DMS 273 treated with DMSO at 0.1 percent for 48 hours (cell line): ENCODE results near the gene PTPRN2.

Experiments used
- DNase-seq: peaks from one replicate; lab custom pipeline; 2025; lab: John Stamatoyannopoulos, UW

Gene PTPRN2

DNA sequence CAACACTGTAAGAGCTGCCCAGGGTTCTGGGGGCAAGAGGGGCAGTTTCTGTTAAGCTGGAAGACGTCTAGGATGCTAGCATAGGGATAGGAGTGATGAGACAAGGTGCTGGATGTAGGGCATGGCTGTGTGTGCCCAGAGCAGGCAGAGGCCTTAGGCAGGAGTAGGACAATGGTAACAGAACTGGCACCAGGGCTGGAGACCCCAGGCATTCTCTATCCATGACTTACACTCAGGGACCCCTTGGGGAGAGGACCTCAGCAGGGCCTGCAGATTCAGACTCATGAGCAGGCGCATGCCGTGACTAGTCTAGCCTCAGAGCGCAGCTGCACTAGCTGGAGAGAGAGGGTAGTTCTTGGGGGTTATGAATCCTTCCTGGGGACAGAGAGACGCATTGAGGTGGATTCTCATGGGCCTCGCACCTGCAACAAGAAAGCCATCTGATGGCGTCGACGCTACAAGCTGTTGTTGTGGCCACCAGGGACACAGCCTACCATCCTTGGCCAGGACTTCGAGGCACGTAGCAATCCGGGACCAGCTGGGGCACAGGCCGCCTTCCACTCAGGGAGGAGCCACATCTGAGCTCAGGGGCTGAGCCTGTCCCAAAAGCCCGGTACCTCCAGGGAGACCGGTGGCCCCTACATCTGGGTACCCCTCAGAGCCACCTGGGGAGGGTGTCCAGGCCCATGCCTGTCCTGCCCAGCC, 474.1 kb downstream of the PTPRN2 start:
- DNase-seq: no peak

GRCh38 chr7:158112571-158113320, 474.9 kb downstream of the PTPRN2 start:
- no peak for DNase-seq

DNA sequence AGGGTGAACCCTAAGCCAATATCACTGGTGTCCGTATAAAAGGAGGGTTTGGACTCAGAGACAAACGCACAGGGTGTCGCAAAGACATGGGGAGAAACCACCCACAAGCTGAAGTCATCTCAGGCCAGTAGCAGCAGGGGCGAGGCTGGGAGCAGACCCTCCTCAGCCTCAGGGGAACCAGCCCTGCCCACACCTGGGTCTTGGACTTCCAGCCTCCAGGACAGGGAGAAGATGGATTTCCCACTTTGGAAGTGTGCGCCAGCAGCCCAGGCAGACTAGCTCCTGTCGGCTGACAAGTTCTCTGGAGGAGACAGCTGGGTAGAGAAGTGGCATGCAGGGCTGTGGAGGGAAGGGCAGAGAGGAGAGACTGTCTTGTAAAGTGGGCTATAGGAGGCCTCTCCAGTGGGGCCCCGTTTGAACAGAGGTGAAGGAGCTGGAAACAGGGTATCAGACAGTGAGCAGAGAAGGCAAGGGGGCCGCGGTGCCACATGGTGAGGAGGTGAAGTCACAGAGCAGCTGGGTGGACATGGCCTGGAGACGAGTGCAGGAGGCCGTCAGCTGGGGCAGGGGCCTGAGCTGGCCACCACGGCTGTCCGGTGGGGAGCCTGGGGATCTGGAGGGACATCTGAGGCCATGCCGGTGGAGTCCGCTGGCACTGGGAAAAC, 475.6 kb downstream of the PTPRN2 start:
- no peak for DNase-seq

DNA sequence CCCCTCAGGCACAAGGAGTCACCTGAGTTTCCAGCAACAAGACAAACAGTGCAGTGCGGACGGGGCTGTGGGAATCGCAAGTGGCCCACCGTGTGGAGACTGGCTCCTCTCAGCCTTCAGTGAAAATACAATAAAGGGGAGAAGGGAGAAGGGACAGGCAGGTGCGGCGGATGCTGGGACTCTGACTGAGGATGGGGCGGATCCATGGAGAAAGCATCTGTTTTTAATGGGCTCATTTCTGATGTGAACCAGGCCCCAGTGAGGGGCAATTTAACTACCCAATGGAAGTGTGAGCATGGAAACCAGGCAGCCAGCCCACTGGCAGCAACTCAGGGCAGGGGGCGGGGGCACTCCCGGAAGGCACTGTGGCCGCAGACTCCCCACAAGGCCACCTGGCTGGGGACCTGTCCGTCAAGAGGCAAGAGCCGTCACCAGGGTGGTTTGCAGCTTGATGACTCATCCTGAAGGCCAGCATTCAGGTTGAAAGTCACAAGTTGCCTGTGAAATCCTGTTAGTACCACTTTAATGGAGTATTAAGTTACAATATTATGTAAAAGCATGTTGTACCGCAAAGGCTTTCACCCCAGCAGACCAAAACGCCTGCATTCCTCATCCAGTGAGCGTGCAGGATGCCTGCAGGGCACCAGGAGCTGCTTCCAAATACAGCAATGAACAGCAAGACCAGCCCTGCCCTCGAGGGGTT, 476.4 kb downstream of the PTPRN2 start:
- DNase-seq: no peak

GRCh38 chr7:158110661-158111048, 477.0 kb downstream of the PTPRN2 start:
- no peak for DNase-seq

DNA sequence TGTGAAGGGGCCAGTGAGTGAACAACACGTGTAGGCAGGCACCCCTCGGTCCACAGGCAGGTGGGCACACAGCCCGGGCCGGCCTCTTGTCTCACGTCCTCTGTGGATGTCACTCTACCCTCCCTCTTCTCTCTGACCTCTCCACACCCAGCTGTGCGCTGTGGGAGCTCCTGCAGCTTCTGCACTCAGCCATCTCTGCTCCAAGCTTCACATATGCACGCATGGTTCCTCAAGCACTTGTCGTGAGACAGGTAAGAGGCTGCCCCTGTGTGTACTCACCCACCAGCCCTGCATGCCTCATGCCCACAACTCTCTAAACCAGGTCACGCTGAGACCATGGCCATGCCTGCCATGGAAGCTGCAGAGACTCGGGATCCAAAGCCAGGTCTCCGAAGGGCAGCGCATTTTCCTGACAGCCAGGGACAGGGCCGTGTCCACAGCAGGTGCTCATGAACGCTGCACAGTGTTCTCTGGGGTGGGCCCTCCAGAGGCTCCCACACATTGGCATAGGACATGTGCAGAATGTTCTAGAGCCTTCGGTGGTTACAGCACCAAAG, 477.5 kb downstream of the PTPRN2 start:
- no peak for DNase-seq

GRCh38 chr7:158109364-158110033, 478.1 kb downstream of the PTPRN2 start:
- DNase-seq: no peak

GRCh38 chr7:158108646-158109293, 478.9 kb downstream of the PTPRN2 start:
- DNase-seq: no peak

DNA sequence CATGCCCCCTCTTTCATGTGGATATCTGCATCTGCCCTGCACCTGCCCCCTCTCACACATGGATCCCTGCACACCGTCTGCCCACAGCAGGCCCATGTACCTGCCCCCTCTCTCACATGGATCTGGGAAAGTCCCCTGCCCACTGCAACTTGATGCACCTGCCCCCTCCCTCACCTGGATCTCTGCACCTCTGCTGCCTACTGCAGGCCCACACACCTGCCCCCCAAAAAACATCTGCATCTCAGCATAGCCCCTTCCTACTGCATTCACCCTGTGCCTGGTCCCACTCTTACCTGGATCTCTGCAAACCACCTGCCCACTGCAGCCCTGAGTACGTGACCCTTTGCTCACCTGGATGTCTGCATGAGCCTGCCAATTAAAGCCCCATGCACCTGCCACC, 479.8 kb downstream of the PTPRN2 start:
- DNase-seq: no peak

- DNase-seq: no peak
These were observed 481.4 kb downstream of the PTPRN2 start for GRCh38 chr7:158106272-158106671.

GRCh38 chr7:158103378-158103777, 484.2 kb downstream of the PTPRN2 start:
- DNase-seq: no peak

GRCh38 chr7:158102897-158103296, 484.7 kb downstream of the PTPRN2 start:
- no peak for DNase-seq

DNA sequence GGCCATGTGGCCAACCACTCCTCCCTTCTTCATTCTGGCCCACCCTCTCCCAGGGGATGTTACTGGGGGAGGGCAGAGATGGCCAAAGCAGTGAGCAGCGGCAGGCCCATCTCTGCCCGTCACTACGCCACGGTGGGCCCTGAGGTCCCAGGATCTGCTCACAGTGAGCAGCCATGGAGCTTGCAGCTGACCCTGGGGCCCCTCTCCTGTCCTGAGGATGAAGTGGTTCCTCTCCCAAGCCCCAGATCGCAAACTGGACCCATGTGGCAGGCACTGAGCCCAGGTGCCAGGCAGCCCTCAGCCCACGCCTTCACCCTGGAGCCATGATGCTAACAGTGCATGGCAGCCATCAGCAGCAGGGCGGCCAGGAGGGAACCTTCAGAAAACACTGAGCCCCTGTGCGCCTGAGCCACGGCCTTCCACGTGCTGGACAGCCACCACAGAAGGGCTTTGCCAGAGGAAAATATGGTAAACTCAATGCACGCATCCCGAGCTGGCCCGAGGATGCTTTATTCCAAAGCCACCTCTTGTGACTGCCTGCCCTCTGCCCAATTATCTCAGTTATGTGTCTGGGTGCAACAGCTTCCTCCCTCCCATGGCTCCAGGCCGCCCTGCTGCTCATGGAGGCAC, 485.7 kb downstream of the PTPRN2 start:
- DNase-seq: no peak

DNA sequence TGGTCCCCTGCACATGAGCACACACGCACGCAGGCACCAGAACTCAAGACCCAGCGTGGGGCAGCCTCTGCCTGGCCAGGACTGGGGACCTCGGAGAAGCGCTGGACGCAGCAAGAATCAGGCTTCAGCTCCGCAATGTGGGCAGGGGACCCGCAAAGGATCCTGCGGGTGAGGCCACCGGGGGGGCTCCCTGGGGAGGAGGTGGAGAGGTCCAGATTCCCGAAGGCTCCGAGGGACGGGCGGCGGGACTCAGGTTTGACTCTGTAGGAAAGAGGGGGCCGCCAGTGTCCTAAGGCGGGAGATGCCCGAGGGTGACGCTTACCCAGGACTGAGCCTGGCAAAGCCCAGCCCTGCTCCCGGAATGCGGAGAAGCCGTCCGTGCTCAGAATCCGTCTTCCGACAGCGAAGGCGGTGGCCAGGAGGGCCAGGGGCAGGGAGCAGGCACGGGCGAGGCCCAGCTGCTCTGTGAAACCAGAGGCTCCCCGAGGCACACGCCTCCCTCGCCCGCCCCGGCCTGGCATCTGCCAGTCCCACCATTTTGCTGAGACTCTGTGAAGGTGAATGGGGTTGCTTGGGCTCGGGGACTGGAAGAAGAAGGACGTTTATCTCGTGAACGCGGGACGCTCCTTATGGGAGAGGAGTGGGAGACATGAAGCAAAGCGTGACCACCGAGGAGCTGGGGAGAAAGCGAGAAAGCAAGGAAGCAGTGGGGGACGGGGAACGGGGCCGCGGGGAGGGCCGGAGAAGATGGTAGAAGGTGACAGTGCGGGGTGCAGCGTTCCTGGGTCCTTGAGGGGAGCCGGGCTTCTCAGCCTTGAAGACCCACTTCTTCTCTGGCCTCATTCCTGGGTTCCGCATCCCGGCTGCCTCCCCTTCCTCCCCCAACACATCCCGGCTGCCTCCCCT, 489.2 kb downstream of the PTPRN2 start:
- no peak for DNase-seq

DNA sequence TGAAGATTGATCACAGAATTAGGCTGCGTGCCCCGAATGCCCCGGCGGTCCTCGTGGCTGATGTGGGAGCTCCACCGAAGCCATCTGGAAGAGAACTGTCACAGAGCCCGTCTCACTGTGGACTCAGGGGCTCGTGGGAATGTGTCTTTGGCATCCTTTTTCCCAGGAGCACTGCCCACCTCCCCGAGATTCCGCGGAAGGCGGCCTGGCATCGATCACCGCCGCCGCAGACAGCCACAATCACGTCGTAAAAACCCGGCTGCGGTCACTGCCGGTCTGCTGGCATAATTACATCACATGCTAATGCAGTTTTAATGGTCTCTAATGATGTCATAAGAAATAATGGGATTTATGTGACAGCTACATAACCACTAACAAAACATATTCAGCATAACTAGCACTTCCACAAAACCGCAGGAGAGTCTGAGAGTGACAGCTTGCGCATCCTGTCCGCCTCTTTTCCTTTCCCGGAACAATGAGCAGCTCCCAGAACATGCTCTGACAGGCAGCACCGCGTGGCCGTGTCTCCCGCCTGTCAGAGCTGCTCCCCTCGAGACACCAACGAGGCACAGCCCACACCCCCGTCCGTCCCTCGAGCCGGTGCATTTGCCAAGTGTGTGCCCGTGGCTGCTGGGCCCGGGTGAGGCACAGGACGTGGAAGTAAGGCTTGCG, 490.0 kb downstream of the PTPRN2 start:
- no peak for DNase-seq

DNA sequence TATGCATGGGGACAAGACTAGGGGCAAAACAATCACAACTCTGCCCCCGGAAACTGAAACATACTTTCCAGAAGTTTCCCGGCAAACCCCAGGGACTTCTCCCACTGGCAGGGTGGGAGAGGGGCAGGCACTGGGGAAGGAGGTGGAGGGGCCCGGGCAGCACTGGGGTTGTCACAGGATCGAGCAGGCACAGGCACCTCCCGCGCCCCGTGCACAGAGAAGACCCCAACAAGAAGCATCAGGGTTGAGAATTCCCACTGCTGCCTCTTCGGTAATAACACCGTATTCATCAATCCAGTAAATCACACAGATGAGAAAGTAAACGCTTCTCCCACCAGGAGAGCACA, 490.5 kb downstream of the PTPRN2 start:
- DNase-seq: no peak

DNA sequence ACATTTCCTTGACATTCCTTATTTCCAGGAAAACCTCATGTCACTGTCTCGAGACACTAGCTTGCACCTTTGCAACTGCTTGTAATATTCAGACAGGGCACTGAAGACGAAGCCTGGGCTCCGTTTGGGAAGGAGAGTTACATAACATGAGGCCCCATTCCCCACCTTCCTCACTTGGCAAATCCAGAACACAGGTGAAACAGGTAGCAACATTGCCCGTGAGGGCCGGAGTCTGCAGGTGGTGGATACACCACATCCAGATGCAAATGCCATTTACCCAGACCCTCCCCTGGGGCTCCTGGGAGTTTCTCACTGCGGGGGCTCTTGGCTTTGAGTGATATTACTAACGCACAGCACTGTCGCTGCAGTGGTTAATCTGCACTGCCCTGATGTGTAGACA, 491.0 kb downstream of the PTPRN2 start:
- DNase-seq: no peak

DNA sequence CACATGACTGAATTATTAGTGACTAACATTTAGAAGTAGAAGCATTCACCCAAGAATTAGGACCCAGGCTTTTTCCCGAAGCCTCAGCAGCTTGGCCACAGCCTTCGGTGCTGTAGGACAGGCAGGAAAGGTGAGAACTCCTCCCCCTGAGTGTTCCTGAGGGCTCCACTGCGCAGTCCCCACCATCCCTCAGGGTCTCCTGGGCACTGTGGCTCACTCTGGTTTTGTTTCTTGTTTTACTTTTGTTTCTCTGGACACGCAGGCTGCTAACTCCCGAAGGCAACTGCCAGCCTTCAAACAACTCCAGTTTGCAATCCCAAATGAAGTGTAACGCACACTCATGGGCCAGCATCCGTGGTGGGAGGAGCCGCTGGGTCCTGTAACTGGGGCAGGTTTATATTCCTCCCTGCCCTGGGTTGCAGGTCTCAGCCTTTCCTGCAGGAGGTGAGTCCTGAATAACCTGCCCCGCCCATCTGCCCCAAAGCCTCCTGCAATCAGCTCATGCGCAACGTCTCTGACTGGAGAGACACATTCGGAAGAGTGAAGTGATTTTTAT, 492.9 kb downstream of the PTPRN2 start:
- DNase-seq: no peak

DNA sequence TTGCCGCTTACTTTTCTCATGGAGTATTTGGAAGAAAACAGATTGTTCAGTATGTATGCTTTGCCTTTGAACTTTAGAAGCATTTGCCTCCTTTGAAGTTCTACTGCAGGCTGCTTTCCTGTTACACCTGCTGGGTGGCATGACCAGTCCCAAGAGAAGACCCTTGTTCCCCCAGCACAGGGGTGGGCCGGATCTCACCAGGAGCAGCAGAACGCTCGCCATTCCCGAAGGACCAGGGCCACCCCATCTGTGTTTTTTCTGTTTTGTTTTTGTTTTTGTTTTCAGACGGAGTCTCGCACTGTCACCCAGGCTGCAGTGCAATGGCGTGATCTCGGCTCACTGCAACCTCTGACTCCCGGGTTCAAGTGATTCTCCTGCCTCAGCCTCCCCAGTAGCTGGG, 493.6 kb downstream of the PTPRN2 start:
- DNase-seq: no peak
